GDM1 (cell line): ENCODE measurements around the gene ERC2.

ENCODE experiments used
- DNase-seq: peaks from one replicate; lab custom pipeline; 2025; lab: John Stamatoyannopoulos, UW

The ERC2 gene

DNA sequence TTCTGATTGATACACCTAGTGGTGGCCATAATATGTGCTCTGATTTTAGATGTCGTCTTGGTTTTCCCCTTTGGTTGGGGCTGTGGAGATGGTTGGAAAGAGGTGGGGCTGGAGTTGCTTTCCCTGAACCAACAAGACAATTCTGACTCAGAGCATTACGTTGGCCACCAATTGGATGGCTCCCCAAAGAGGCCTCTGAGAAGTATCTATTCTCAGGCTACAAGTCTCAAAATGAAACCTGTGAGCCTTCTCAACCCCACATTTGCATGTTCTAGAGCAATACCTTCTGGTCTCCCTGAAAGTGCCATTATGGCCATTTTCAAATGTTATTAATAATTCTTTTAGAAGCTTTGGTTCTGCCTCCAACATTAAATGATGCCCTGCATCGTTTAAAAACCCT is 792.8 kb downstream of the ERC2 start:
- DNase-seq = no peak

DNA sequence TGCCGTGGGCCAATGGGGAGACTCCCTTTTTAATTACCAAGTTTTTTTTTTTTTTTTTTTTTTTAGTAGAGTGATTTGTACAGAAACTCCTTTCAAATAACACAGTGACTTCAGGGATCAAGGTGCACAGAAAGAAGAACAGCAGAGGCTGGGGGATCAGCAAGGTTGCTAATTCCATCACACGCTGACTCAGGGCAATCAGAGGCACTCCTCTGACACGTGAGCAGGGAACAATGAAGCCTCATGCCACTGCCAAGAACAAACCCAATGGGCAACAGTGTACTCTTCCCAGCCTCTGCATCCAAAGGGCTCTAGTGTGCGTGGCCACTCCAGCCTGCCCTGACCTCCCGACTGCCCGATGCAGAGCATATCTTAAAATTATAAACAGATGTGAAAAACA is 794.5 kb downstream of the ERC2 start:
- DNase-seq = no peak

DNA sequence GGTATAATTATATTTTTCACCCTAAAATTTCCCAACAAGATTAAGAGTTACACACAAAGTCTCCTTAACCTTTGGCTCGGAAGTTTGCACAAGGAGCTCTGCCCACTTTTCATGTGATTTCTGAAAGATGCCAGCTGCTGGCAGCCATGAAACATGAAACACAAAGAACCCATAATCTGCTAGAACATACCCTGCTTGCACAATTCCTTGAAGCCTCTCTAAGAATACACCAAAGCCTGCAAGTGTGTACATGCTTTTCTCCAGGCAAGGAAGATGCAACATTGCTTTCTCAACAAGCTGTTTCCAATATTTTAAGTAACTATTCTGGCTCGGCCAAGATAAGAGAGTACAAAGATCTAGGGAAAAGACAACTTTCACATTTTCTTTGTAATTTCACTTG is 799.1 kb downstream of the ERC2 start:
- DNase-seq = no peak

DNA sequence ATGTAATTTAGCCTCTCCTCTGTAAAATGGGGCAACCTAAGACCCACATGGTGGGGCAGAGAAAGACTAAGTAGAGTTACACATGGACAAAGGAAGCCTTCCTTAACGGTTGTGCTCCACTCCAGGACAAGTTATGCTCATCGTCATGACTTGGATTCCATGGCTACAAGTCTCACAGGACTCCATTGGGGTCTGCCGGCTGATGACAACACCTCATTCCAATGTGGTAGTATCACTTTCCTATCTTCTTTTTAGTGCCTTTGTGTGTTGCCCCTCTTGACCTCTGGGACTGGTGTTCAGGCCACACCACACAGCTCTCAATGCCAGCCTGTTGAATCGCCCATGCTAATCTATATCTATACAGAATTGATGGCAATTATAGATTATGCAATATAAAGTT is 799.9 kb downstream of the ERC2 start:
- no peak for DNase-seq

DNA sequence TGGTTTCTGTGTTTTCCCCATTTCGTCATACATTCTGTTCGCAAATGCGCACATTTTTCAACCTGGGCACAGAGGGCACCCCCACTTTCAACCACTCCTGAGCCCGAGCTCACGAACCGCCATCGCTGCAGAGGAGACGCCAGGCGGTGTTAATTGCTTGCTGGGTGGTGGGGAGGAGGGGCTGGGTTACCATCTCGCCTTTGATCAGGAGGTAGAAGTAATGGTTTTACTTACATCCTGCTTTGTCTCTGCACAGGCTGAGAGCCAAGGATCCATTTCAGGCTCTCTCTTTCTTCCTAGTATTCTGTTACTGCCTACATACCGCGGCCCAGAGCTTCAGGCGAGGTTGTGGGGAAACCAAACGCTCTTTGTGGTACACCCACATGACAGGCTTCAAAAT is 803.9 kb downstream of the ERC2 start:
- no peak for DNase-seq

DNA sequence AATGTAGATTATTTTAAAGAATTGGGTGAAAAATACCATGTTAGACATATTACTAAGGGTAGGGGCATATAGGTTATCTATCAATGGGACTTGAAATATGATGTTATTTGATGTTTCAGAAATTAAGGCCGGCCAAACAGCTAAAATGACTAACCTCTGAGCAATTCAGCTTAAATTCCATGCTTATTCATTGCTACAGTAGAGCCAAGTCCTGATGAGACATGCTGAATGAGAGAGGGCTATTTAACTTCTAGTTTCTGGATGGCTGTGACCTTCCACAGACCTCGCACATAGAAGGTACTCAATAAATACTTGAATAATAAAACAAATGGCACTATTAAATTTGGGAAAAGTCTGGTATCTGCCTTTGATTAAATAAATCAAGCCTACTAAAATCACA is 805.6 kb downstream of the ERC2 start:
- no peak for DNase-seq

DNA sequence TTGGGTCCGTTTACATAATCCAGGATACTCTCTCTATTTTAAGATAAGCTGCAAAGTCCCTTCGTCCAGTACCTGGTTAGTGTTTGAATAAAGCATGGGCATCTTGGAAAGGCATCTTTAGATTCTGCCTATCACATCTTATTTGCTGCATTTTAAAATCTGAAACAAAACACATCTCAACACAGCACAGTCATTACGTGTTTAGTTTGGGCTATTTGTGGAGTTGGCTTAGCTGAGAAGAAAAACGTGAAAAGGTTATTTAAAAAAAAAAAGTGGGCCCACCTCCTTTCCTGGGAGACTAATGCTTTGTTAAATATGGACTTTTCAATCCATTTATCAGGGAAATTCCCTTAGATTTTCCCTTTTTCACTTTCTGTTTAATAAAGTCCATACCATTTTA is 806.7 kb downstream of the ERC2 start:
- no peak for DNase-seq

DNA sequence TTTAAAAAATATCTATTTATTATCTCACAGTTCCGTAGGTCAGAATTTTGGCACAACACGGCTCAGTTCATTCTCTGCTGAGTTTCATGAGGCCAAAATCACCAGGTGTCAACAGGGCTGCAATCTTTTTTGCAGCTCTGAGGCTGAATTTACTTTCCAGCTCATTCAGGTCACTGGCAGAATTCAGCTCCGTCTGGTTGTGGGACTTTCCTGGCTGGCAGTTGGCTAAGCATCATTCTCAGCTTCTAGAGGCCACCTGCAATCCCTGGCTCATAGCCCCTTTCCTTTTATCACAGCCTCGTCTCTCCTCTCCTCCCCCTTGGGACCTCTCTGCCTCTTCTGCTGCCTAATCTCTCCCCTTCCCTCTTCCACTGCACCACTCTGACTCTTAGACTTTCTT is 807.1 kb downstream of the ERC2 start:
- DNase-seq = no peak

DNA sequence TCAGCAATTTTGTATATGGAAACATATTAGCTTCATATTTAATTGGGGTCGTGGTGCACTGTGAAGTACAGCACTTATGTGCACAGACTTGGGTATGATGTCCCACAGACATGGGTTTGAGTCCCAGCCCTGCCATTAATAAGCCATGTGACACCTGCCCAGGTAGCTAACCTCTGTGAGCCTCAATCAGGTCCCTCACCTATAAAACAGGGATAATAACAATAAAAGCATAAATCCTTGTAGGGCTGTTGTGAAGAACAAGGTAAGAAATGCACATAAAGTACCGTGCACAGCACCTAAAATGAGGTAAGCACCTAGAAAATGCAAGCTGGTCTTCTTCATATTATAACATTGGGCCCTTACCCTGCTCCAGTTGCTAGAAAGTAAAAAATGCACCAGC is 807.6 kb downstream of the ERC2 start:
- no peak for DNase-seq

DNA sequence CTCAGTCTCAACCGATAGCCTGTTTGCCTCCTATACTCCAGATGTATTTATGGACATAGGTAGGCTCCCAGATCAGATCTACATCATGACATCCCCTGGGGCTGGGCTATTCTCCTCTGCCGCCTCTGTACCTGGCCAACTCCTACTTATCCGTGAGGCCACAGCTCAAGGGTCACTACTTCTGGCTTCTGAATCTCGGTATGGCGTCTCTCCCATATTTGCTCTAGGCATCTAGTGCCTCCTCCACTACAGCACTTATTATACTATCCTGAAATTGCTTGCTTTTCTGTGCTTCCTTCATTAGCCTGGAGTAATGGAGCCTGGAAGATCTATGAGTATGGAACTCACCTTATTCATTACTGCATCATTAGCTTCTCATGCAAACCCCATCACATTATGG is 808.6 kb downstream of the ERC2 start:
- DNase-seq = no peak

DNA sequence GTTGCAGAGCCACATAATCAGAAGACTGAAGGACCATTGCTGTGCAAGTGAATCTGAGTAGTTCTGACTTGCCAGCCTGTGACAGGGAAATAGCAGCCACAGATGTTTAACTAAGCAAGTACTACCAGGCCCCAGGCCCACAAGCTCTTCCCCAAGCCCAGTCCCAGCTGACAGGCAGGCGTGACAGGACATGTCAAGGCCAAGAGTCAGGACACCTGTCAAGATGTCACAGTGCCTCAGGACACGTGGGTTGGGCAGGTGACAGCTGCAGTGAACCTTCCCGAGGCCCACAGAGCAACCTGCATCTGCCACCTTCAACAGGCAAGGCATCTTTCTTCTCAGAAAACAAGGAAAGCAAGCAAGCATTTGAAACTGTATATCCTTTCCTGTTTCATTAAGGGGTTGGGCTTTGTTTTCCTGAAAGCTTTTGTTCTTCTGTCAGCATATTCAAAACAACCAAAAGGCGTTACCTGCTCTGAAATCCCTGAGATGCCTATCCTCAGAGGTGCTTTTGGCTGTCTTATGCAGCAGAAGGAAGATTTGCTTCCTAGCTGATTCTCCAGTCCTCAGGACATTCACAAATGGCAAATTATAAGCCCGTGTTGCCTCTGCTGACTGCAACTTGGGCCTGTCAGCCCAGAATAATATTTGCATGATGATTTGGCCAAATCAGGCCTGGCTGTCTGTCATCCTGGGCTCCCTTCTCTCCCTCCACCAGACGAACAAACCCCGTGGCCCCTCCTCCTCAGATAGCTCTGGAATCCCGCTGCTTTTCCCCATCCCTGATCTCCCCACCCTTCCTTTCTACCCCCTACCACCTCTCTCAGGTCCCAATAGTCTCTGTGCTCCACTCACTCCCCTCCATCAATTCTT is 809.3 kb downstream of the ERC2 start:
- DNase-seq = no peak

DNA sequence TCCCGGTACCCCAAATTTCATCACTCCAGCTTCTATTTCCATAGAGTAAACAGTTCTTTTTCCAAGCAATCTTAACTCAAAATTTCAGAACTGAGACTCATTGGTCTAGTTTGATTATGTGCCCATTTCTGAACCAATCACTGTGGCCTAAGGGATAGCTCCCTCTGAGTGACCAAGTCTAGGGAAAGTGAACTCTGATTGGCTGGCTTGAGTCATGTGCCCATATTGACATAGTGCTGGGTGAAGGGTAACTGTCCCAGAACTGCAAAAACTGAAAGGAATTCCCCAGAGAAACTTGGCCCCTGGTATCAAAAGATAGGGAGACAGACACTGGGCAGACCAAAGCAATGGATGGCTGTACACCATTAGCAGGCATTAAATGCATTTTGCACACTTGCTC is 810.0 kb downstream of the ERC2 start:
- no peak for DNase-seq

DNA sequence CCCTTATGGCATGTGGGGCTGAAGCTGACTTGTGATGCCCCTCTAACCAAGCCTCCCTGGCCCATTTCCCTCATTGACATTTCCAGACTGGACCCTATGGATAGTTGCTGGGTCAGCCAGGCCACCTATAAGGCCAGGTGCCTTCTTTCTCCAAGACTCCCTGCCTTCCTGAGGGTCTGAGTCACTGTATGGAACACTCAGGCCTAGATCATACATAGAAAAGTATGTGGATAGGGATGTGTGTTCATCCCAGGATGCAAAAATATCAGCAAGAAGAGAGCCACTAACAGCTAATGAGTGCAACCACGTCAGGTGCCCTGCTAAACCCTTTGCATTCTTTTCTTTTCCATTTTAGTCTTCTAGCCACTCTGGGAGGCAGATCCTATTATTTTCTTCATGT is 812.7 kb downstream of the ERC2 start:
- DNase-seq = no peak

DNA sequence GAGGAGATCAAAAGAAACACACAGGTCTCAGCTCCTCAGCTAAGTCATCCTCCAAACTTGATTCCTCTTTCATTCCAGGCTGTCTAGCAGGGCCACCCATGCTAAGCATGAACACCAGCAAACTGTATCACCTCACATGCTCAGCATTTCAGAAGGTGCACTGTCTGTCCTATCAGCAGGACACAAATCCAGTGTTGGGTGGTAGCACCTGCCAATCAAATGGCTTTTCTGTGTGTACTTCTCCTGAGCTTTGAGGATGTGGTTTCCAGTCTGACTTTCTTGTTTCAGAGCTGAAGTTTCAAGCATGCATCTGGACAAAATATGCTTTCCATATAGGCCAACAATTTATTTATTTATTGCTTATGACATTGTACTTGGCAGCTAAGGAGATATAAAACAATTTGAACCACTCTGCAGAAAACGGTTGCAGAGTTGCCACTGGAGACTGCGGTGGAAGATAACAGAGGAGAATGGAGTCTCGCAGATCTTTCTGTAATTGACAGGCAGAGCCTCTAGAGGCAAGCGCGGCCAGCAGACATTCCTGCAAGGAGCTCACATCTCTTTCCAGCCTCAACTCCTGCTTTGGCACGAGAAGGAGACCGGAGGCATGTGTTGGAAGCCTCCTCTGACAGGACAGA is 814.0 kb downstream of the ERC2 start:
- DNase-seq = no peak

DNA sequence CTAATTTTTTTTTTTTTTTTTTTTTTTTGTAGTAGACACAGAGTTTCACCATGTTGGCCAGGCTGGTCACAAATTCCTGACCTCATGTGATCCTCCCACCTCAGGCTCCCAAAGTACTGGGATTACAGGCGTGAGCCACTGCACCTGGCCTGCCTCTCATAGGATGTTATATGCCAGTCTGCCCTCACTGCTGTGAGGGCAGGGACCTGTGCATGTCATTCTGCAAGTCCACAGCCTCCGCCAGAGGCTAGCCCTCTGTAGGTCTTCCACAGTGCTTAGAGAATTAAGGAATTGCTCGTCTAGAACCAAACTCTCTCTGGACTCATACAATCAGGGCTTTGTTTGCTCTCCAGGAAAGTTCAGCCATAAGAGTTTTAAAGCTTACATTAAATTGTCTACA is 817.3 kb downstream of the ERC2 start:
- DNase-seq = no peak

DNA sequence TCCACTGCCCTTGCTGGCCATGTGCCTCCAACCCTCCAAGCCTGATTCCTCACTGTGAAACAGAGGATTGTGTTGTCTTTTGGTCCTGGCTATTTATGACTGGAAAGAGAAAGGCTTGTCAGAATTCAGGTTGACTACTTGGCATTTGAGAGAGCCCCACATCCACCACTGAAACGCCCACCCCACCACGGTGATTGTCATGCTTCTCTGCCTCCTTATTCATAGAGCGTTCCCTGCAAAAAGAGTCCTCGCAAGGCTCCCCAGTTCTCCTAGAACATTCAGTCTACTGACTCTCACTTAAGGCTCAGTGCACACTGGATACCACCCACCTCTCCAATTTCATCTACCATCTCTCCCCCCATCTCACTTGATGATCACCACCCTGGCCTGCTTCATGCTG is 818.3 kb downstream of the ERC2 start:
- DNase-seq = no peak

DNA sequence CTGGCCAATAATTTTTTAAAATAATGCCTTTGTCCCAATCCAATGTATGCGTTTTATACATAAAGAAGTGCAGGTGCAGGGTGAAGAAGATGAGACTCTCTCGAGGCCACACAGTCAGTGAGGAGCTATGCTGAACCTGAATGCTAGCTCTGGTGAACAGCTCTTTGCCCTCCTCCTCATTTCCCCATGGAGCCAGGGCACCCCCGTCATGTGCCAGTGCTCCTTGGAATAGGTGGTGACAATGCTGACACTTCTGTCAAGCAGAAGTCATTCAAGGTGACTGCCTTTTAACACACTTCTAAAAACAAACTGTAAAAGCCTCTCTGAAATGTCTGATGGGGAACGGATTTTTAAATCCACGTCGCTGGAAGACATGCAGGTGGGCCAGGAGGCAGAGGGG is 818.7 kb downstream of the ERC2 start:
- DNase-seq = no peak

DNA sequence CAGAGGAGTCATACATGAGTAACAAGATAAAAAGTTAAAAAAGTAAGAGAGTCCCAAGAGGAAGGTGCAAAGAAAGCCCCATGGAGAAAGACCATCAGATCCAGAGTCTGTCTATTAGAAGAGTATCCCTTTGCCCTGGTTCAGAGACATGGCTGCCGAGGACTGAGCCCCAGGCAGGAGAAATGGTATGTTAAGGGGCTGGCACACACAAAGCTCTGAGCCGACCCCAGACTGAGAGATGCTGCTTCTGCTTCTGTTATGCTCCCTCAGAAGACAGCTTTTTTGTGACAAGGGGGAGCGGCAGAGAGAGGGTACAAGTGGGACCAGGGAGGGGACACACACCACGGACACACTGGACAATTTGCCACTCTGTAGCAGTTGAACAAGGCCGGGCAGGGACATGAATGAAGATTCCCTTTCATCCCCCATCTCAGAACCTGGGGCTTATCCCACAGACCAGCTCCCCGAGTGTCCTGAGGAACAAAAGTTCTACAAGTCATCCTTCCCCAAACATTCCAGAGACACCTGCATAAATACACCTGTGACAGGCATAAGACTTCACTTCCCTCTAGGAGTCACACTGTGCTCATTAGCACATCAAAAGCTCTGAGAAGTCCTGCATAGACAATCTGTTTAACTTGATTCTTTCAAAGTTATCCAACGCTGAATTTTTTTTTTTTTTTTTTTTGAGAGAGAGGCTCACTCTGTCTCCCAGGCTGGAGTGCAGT is 819.5 kb downstream of the ERC2 start:
- DNase-seq = no peak

DNA sequence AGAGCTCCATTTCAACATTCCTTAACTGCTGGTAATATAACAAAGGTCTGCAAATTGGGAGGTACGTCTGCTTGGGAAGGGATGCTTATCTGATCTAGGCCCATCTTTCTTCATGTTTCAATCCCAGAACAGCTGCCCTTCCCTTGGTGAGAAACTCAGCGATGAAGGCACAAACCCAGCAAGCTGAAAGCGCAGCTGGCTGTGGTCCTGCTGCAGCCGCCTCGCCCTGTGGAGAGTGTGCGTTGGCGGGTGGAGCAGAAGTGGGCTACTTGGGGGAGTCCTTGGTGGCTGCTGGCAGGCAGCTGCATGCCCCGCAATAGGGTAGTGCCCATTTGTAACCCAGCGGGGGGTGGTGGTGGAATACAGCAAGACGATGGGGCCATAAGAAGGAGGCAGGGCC is 820.6 kb downstream of the ERC2 start:
- no peak for DNase-seq

DNA sequence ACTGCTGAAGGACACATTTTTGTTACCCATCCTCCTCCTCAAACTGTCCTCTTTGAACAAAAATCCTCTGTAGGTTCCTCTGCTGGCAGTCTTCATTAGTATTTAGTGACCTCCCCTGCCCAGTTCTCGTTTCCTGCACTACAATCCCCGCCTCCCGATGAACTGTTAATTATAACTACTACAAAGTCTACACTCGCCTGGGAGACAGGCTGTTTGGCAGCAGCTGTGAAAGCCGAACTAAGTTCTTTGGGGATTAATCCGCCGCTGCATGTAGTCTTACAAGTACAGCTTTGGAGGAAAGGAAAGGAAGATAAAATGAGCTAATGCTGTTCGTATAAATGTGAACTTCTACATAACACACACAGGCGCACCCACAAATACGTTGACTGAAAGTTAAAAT is 821.2 kb downstream of the ERC2 start:
- no peak for DNase-seq

DNA sequence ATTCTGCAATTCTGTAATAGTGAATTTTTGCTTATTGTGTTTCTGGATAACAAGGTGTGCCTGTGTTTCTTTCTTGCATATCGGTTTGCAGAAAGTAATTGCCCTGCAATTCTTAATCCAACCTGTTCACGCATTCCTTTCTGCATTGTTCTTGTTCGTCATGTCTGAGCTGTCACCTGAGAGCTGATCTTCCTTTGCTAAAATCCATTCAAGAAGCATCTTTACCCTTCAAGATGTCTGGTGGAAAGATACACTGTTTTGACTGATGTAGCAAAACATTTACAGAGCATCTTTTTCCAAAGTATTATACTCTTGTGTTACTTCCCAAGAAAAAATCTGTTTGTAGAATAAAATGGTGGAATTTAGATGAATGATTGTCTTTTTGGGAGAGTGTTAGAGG is 822.1 kb downstream of the ERC2 start:
- DNase-seq = no peak

DNA sequence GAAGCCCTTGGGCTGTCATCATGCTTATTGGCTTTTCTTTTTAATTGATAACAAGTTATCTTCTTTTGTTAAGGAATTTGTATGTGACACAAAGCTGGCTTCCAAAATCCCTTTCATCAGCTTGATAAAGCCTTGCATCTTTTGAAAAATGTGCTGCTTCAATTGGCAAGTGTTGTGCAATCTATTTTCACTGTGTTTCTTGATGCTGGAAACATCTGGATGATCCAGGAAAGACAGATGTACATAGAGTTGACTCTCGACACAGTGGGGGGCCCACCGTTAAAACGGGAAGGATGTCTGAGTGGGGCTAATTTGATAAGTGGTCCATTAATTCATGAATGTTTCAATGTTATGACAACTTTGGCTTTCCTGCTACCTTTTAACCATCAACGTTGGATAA is 822.8 kb downstream of the ERC2 start:
- no peak for DNase-seq

DNA sequence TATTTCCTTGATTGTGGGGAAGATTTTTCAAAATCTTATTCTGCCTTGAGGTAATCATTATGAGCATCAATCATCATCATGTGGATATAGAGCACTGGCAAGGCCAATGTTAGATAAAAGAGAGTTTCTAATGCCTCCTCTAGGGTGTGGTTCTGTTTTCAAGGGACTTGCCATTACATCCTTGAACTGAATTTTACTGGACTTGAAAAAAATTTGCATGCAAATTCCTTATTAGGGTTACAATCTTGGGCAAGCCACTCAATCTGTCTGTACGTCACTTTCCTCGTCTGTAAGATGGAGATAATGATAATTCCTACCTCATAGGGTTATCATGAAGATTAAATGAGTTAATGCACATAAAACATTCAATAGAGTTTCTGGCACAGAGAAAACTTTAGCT is 825.0 kb downstream of the ERC2 start:
- DNase-seq = no peak
